Progenitor cell of endocrine pancreas (in vitro differentiated cells): ENCODE data around the gene PARVG. TPM values are rescaled to one million over a fixed set of nuclear protein-coding genes. Genes with fewer than 3 reads are reported as not detected.

Experiments used
- DNase-seq: peaks from one replicate; pipeline ENCODE4 v3.0.0; 2021; ENCODE audit warnings: low spot score; ENCODE audit not compliant: unreplicated experiment
- H3K27ac Mint-ChIP-seq: 2 replicates; pipeline ENCODE4 v1.8.0; 2021; ENCODE audit warnings: mild to moderate bottlenecking, moderate library complexity, mixed read lengths
- H3K27me3 Mint-ChIP-seq: 2 replicates; pipeline ENCODE4 v1.8.0; 2021; ENCODE audit warnings: mixed read lengths
- H3K36me3 Mint-ChIP-seq: 2 replicates; pipeline ENCODE4 v1.8.0; 2022; ENCODE audit warnings: mixed read lengths; ENCODE audit not compliant: insufficient read depth
- H3K4me1 Mint-ChIP-seq: 2 replicates; pipeline ENCODE4 v1.8.0; 2021; ENCODE audit warnings: low read depth, mixed read lengths
- H3K4me3 Mint-ChIP-seq: 2 replicates; pipeline ENCODE4 v1.8.0; 2021; ENCODE audit warnings: low read depth, mild to moderate bottlenecking, moderate library complexity, mixed read lengths
- H3K9me3 Mint-ChIP-seq: 2 replicates; pipeline ENCODE4 v1.8.0; 2021; ENCODE audit warnings: low read depth, mixed read lengths
- CTCF ChIP-seq: fragments of 200-600 bp; sonication (generic); IDR thresholded peaks from one replicate; pipeline ENCODE4 v1.5.0; 2021; ENCODE audit warnings: antibody characterized with exemption, mild to moderate bottlenecking; ENCODE audit not compliant: unreplicated experiment
- total RNA-seq: library from RNA; stranded (reverse); gene quantifications from 2 replicates; pipeline ENCODE4 v1.2.1, GENCODE V29; 2021

Gene PARVG
- total RNA-seq, 1 donor from 2014 or later = not detected

GRCh38 chr22:44154436-44154942 lies 26.2 kb upstream of the PARVG start:
- peaks cover 4% of the 10 kb centered on the region for H3K27me3 Mint-ChIP-seq
- no peak overlapping the region for H3K27ac Mint-ChIP-seq
- H3K4me3 Mint-ChIP-seq = no peak overlapping the region
- DNase-seq = no peak
- H3K9me3 Mint-ChIP-seq = no peaks in the 10 kb centered on the region
- no peak for TF ChIP-seq CTCF
- no peaks in the 10 kb centered on the region for H3K36me3 Mint-ChIP-seq
- H3K4me1 Mint-ChIP-seq = no peaks in the 10 kb centered on the region

- no peak for TF ChIP-seq CTCF
- Mint-ChIP-seq H3K27ac (no peak overlapping the region), H3K27me3 (peaks cover 2% of the 10 kb centered on the region), H3K4me3 (no peak overlapping the region), H3K36me3 (no peaks in the 10 kb centered on the region), H3K9me3 (no peaks in the 10 kb centered on the region), H3K4me1 (no peaks in the 10 kb centered on the region)
- no peak for DNase-seq
Observed at GRCh38 chr22:44155115-44155514, 25.6 kb upstream of the PARVG start.

GRCh38 chr22:44157916-44158618 lies 22.7 kb upstream of the PARVG start:
- Mint-ChIP-seq H3K36me3 (no peaks in the 10 kb centered on the region), H3K27me3 (peaks cover 2% of the 10 kb centered on the region), H3K27ac (no peak overlapping the region), H3K9me3 (no peaks in the 10 kb centered on the region), H3K4me1 (no peaks in the 10 kb centered on the region), H3K4me3 (no peak overlapping the region)
- DNase-seq = no peak
- no peak for TF ChIP-seq CTCF

- Mint-ChIP-seq H3K4me3 (no peak overlapping the region), H3K4me1 (no peaks in the 10 kb centered on the region), H3K27me3 (peaks cover 2% of the 10 kb centered on the region), H3K9me3 (no peaks in the 10 kb centered on the region), H3K36me3 (no peaks in the 10 kb centered on the region), H3K27ac (no peak overlapping the region)
- TF ChIP-seq CTCF = no peak
- DNase-seq = no peak
Observed at GRCh38 chr22:44158816-44159215, 21.9 kb upstream of the PARVG start.

- Mint-ChIP-seq H3K36me3 (no peaks in the 10 kb centered on the region), H3K27ac (no peak overlapping the region)
- no peak for TF ChIP-seq CTCF
Observed at GRCh38 chr22:44159221-44159620, 21.5 kb upstream of the PARVG start.

More at GRCh38 chr22:44159221-44159620, 21.5 kb upstream of the PARVG start:
- Mint-ChIP-seq H3K9me3 (no peaks in the 10 kb centered on the region), H3K4me3 (no peak overlapping the region), H3K27me3 (peaks cover 2% of the 10 kb centered on the region), H3K4me1 (no peaks in the 10 kb centered on the region)
- DNase-seq = no peak
